ENCODE data around the gene CAMSAP1.

DNA sequence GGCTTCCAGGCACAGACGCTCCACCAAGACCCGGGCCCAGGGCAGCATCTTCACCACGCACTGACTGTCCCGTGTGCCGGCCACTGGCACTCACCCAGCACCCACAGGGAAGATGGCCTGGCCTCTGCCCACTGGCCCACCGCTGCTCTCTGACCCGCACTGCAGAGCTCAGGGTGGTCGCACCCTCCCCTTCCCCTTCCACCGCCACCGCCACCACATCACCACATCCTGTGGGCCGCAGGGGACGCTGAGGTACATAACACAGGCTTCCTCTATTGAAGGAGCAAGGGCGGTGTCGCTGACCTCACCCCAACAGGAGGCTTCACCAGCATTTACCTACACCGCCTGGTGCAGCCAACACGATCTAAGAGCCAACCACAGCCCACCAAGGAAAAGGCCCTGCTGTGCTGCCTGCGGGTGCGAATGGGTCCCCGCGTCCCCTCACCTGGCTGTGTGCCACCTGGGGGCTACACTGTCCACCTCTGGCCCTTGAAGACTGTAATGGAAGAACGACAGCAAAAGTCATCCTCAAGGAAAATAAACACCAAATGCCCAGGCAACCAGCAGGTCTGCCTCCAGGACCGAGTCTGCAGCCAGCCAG, 101.8 kb downstream of the CAMSAP1 start:
- TF ChIP-seq, protein P1, sequence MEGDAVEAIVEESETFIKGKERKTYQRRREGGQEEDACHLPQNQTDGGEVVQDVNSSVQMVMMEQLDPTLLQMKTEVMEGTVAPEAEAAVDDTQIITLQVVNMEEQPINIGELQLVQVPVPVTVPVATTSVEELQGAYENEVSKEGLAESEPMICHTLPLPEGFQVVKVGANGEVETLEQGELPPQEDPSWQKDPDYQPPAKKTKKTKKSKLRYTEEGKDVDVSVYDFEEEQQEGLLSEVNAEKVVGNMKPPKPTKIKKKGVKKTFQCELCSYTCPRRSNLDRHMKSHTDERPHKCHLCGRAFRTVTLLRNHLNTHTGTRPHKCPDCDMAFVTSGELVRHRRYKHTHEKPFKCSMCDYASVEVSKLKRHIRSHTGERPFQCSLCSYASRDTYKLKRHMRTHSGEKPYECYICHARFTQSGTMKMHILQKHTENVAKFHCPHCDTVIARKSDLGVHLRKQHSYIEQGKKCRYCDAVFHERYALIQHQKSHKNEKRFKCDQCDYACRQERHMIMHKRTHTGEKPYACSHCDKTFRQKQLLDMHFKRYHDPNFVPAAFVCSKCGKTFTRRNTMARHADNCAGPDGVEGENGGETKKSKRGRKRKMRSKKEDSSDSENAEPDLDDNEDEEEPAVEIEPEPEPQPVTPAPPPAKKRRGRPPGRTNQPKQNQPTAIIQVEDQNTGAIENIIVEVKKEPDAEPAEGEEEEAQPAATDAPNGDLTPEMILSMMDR (IDR thresholded peaks at IDR 0.05) = no peak
- TF ChIP-seq POLR2A (IDR thresholded peaks at IDR 0.05) = no peak

Measured in esophagus squamous epithelium (tissue), 4 donors.